HepG2 (cell line): ENCODE measurements around the gene MYD88. TPM values are rescaled to one million over a fixed set of nuclear protein-coding genes. Genes with fewer than 3 reads are reported as not detected.

Experiments used
- ARID3A ChIP-seq: IDR thresholded peaks from 2 replicates; pipeline ENCODE4 v1.6.1; 2012; ENCODE audit warnings: low read depth, low read length, improper control_type of control experiment
- DR1 ChIP-seq: sonication (generic); formaldehyde crosslinking; IDR thresholded peaks from 2 replicates; pipeline ENCODE4 v1.8.0; 2021; ENCODE audit warnings: mild to moderate bottlenecking, missing genetic modification reagents, inconsistent platforms
- HNRNPUL1 ChIP-seq: fragments of 200-400 bp; formaldehyde crosslinking; IDR thresholded peaks from 2 replicates; pipeline ENCODE4 v1.6.1; 2017; ENCODE audit warnings: low read depth, mild to moderate bottlenecking, low read length, moderate library complexity
- LCORL ChIP-seq, 2 experiments: fragments of 450-650 bp in 1 of 2; sonication (generic) in 1 of 2; formaldehyde crosslinking in 1 of 2; IDR thresholded peaks; 2 replicates each; pipeline versions ENCODE4 v1.5.0 to v1.6.1; 2017 to 2020; ENCODE audit warnings: antibody characterized with exemption in 1 of 2, missing genetic modification reagents in 1 of 2
- MAZ ChIP-seq, 2 experiments: sonication (generic) in 1 of 2; formaldehyde crosslinking in 1 of 2; IDR thresholded peaks; 2 replicates each; pipeline versions ENCODE4 v1.5.0 to v1.6.1; 2012 to 2020; ENCODE audit warnings: low read depth in 2 of 2, mild to moderate bottlenecking in 2 of 2, borderline replicate concordance in 1 of 2, improper control_type of control experiment in 1 of 2, low read length in 1 of 2, missing genetic modification reagents in 1 of 2, moderate library complexity in 1 of 2
- ONECUT2 ChIP-seq: sonication (generic); formaldehyde crosslinking; IDR thresholded peaks from 2 replicates; pipeline ENCODE4 v1.4.0; 2020; ENCODE audit warnings: missing genetic modification reagents
- POGZ ChIP-seq: sonication (generic); formaldehyde crosslinking; IDR thresholded peaks from 2 replicates; pipeline ENCODE4 v1.4.0; 2020; ENCODE audit warnings: mild to moderate bottlenecking, missing genetic modification reagents
- RAD51 ChIP-seq: fragments of 450-650 bp; IDR thresholded peaks from 2 replicates; pipeline ENCODE4 v1.6.1; 2016; ENCODE audit warnings: borderline replicate concordance
- RFX5 ChIP-seq: IDR thresholded peaks from 2 replicates; pipeline ENCODE4 v1.6.1; 2011; ENCODE audit warnings: low read depth, low read length, improper control_type of control experiment
- RNF2 ChIP-seq: fragments of 450-650 bp; conservative IDR thresholded peaks from 2 replicates; pipeline ENCODE4 v1.6.1; 2016; ENCODE audit warnings: low read depth
- SNAPC2 ChIP-seq: sonication (generic); formaldehyde crosslinking; IDR thresholded peaks from 2 replicates; pipeline ENCODE4 v1.8.1; 2022; ENCODE audit warnings: mild to moderate bottlenecking, missing genetic modification reagents
- SP5 ChIP-seq: IDR thresholded peaks from 2 replicates; pipeline ENCODE4 v1.6.1; 2016; ENCODE audit warnings: low read depth, borderline replicate concordance
- TCF12 ChIP-seq, 2 experiments: fragments of 450-650 bp in 1 of 2; sonication (generic) in 1 of 2; formaldehyde crosslinking in 1 of 2; IDR thresholded peaks; 2 replicates each; pipeline versions ENCODE4 v1.6.1 to v1.8.0; 2017 to 2022; ENCODE audit warnings: antibody characterized with exemption in 1 of 2, mild to moderate bottlenecking in 1 of 2, missing genetic modification reagents in 1 of 2, moderate library complexity in 1 of 2
- ZBTB33 ChIP-seq: sonication (generic); formaldehyde crosslinking; IDR thresholded peaks from 2 replicates; pipeline ENCODE4 v1.4.0; 2020; ENCODE audit warnings: missing genetic modification reagents
- ZNF224 ChIP-seq: sonication (generic); formaldehyde crosslinking; IDR thresholded peaks from 2 replicates; pipeline ENCODE4 v1.5.0; 2020; ENCODE audit warnings: mild to moderate bottlenecking, missing genetic modification reagents
- ZNF674 ChIP-seq: sonication (generic); formaldehyde crosslinking; IDR thresholded peaks from 2 replicates; pipeline ENCODE4 v1.5.0; 2020; ENCODE audit warnings: low read depth, mild to moderate bottlenecking, missing genetic modification reagents
- ZNF761 ChIP-seq: sonication (generic); formaldehyde crosslinking; conservative IDR thresholded peaks from 2 replicates; pipeline ENCODE4 v1.4.0; 2020; ENCODE audit warnings: mild to moderate bottlenecking, missing genetic modification reagents
- ZNF839 ChIP-seq: sonication (generic); formaldehyde crosslinking; IDR thresholded peaks from 2 replicates; pipeline ENCODE4 v1.4.0; 2020; ENCODE audit warnings: missing genetic modification reagents, mild to moderate bottlenecking, borderline replicate concordance
- polyA plus RNA-seq, 8 experiments: library from polyadenylated mRNA; depleted of rRNA in 3 of 8; stranded (reverse) in 7 of 8; unstranded in 1 of 8; fragments of >200 nt; fragmentation: Illumina TruSeq in 4 of 8; extraction: Trizol in 4 of 8; gene quantifications; 2 replicates each; pipeline versions ENCODE4 v1.2.1 to v1.2.3, GENCODE V29; 2011 to 2016; ENCODE audit warnings: low read depth in 4 of 8, missing spikeins in 1 of 8, mixed read lengths in 1 of 8; ENCODE audit not compliant: insufficient read depth in 1 of 8
- total RNA-seq, 5 experiments: library from RNA; depleted of rRNA; stranded (reverse); fragments of >200 nt; fragmentation: Illumina TruSeq; extraction: Trizol; gene quantifications; 2 replicates each; pipeline ENCODE4 v1.2.3, GENCODE V29; 2016; ENCODE audit warnings: low read depth in 1 of 5
- TF ChIP-seq, protein P1 (sequence below): sonication (generic); formaldehyde crosslinking; IDR thresholded peaks from 2 replicates; pipeline ENCODE4 v1.5.0; 2020; ENCODE audit warnings: missing genetic modification reagents
- TF ChIP-seq, protein P2 (sequence below): IDR thresholded peaks from 2 replicates; pipeline ENCODE4 v1.6.1; 2012; ENCODE audit warnings: low read length, improper control_type of control experiment
- TF ChIP-seq, protein P3 (sequence below): IDR thresholded peaks from 2 replicates; pipeline ENCODE4 v1.6.1; 2018; ENCODE audit warnings: missing genetic modification reagents, mild to moderate bottlenecking, missing compliant biosample characterization

The MYD88 gene
- total and polyA plus RNA-seq, 2 of the 13 experiments (the other 11 are each of a cell fraction or from before 2014, with no cell fraction given), result 7.6 to 32.7 TPM

DNA sequence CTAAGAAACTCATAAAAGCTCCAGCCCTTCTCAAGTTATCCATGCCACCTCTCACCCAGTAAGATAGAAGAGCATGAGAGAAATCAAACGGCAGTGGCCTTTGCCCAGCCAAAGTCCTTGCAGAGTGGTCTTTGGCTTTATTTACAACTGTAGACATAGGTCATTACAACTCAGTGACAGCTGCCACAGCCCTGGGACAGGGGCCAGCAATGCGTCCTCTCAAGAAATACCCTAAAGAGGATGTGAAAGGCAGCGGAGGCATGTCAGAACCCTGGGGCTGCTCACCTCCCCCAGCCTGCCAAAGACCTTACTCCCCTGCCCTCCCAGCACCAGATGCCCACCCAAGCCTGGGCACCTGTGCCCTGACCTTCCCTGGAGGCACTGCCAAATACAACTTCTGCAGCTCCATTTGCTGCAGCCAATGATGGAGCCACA is 7.8 kb upstream of the MYD88 start (continued):
- TF ChIP-seq, protein P1, sequence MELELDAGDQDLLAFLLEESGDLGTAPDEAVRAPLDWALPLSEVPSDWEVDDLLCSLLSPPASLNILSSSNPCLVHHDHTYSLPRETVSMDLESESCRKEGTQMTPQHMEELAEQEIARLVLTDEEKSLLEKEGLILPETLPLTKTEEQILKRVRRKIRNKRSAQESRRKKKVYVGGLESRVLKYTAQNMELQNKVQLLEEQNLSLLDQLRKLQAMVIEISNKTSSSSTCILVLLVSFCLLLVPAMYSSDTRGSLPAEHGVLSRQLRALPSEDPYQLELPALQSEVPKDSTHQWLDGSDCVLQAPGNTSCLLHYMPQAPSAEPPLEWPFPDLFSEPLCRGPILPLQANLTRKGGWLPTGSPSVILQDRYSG (CRISPR knock-in tag), result no peak
- TF ChIP-seq MAZ (IDR thresholded peaks at IDR 0.05; ENCODE audit: borderline replicate concordance, low read depth, low read length) (no peak), MAZ (CRISPR knock-in tag; IDR thresholded peaks at IDR 0.05; ENCODE audit: low read depth) (no peak), DR1 (CRISPR knock-in tag) (no peak), SNAPC2 (CRISPR knock-in tag) (no peak; the same call in 1 of the 2 replicates), RNF2 (no peak), LCORL (IDR thresholded peaks at IDR 0.05) (no peak), LCORL (CRISPR knock-in tag; IDR thresholded peaks at IDR 0.05) (peak; percentile 94), ZNF839 (no peak), ZNF761 (CRISPR knock-in tag) (no peak), POGZ (CRISPR knock-in tag) (peak; percentile 49; the same call in 1 of the 2 replicates), RFX5 (no peak), HNRNPUL1 (no peak), ARID3A (no peak), ONECUT2 (no peak), TCF12 (IDR thresholded peaks at IDR 0.05) (no peak), TCF12 (CRISPR knock-in tag; IDR thresholded peaks at IDR 0.05) (no peak), ZNF674 (no peak), RAD51 (no peak), SP5 (no peak), ZNF224 (CRISPR knock-in tag) (no peak), ZBTB33 (CRISPR knock-in tag) (peak; percentile 38; the same call in 1 of the 2 replicates)
- TF ChIP-seq, protein P2, sequence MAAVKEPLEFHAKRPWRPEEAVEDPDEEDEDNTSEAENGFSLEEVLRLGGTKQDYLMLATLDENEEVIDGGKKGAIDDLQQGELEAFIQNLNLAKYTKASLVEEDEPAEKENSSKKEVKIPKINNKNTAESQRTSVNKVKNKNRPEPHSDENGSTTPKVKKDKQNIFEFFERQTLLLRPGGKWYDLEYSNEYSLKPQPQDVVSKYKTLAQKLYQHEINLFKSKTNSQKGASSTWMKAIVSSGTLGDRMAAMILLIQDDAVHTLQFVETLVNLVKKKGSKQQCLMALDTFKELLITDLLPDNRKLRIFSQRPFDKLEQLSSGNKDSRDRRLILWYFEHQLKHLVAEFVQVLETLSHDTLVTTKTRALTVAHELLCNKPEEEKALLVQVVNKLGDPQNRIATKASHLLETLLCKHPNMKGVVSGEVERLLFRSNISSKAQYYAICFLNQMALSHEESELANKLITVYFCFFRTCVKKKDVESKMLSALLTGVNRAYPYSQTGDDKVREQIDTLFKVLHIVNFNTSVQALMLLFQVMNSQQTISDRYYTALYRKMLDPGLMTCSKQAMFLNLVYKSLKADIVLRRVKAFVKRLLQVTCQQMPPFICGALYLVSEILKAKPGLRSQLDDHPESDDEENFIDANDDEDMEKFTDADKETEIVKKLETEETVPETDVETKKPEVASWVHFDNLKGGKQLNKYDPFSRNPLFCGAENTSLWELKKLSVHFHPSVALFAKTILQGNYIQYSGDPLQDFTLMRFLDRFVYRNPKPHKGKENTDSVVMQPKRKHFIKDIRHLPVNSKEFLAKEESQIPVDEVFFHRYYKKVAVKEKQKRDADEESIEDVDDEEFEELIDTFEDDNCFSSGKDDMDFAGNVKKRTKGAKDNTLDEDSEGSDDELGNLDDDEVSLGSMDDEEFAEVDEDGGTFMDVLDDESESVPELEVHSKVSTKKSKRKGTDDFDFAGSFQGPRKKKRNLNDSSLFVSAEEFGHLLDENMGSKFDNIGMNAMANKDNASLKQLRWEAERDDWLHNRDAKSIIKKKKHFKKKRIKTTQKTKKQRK, result no peak
- TF ChIP-seq, protein P3, sequence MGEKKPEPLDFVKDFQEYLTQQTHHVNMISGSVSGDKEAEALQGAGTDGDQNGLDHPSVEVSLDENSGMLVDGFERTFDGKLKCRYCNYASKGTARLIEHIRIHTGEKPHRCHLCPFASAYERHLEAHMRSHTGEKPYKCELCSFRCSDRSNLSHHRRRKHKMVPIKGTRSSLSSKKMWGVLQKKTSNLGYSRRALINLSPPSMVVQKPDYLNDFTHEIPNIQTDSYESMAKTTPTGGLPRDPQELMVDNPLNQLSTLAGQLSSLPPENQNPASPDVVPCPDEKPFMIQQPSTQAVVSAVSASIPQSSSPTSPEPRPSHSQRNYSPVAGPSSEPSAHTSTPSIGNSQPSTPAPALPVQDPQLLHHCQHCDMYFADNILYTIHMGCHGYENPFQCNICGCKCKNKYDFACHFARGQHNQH (CRISPR knock-in tag), result peak; percentile 54; the same call in 1 of the 2 replicates
